Globus pallidus (tissue), 1 donor: ENCODE results near the gene SMIM28.
A peak's percentile ranks its signal among the peaks of the same experiment; 100 is the strongest.

ENCODE experiments used
- DNase-seq: peaks from one replicate; pipeline ENCODE4 v3.0.0-alpha.2; 2015; ENCODE audit warnings: low spot score

Gene SMIM28

GRCh38 chr6:138430361-138431145 lies 52.8 kb downstream of the SMIM28 start:
- DNase-seq = peak; percentile 50

GRCh38 chr6:138431256-138432062 lies 53.8 kb downstream of the SMIM28 start:
- DNase-seq = peak; percentile 47

GRCh38 chr6:138432063-138432356 lies 54.3 kb downstream of the SMIM28 start:
- DNase-seq = no peak
